ENCODE results near the gene MISP.
"Not testable (repeated sequence)": the region's sequence is repeated elsewhere in the genome, so short reads cannot be mapped to it uniquely, and the experiment has no call there.

The MISP gene

GRCh38 chr19:726993-727956 lies 23.6 kb upstream of the MISP start:
- no peak for DNase-seq

GRCh38 chr19:728011-728410 lies 22.9 kb upstream of the MISP start:
- no peak for DNase-seq

DNA sequence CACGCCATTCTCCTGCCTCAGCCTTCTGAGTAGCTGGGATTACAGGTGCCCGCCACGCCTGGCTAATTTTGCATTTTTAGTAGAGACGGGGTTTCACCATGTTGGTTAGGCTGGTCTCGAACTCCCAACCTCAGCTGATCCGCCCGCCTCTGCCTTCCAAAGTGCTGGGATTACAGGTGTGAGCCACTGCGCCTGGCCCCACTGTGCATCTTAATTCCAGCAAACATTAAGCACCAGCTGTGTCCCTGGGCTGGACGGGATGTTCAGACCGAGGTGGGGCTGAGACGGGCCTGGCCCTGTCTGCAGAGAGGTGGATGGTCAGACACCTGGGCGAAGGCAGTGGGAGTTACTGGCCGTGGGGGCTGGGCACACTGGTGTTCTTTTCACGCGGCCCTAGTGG lies 21.3 kb upstream of the MISP start:
- not testable (repeated sequence) for DNase-seq

GRCh38 chr19:729965-730668 lies 20.8 kb upstream of the MISP start:
- no peak for DNase-seq

- no peak for DNase-seq
These were observed 19.9 kb upstream of the MISP start for GRCh38 chr19:731000-731399.

GRCh38 chr19:732148-733069 lies 18.5 kb upstream of the MISP start:
- DNase-seq: no peak

- DNase-seq: no peak
These were observed 16.2 kb upstream of the MISP start for GRCh38 chr19:734716-735115.

- no peak for DNase-seq
These were observed 14.8 kb upstream of the MISP start for GRCh38 chr19:736125-736524.

DNA sequence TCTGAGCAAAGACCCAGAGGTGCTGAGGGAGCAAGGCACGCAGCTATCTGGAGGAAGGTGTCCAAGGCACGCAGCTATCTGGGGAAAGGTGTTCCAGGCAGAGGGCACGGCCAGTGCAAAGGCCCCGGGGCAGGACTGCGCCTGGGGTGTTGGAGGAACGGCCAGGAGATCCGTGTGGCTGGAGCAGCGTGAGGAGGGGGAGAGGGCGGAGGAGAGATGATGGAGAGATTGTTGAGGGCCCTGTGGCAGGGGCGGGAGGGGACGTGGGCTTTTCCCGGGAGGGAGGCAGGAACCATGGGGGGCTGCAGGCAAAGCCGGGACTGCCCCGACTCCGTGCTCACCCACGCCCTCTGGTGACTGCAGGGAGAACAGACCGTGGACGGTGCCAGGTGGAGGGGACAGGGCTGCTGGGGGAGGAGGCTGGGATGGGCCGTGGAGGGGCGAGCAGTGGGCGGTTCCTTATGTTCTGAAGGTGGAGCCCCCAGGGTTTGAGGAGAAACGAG lies 13.3 kb upstream of the MISP start:
- DNase-seq: peak; percentile 40

GRCh38 chr19:738509-739128 lies 12.3 kb upstream of the MISP start:
- DNase-seq: no peak

DNA sequence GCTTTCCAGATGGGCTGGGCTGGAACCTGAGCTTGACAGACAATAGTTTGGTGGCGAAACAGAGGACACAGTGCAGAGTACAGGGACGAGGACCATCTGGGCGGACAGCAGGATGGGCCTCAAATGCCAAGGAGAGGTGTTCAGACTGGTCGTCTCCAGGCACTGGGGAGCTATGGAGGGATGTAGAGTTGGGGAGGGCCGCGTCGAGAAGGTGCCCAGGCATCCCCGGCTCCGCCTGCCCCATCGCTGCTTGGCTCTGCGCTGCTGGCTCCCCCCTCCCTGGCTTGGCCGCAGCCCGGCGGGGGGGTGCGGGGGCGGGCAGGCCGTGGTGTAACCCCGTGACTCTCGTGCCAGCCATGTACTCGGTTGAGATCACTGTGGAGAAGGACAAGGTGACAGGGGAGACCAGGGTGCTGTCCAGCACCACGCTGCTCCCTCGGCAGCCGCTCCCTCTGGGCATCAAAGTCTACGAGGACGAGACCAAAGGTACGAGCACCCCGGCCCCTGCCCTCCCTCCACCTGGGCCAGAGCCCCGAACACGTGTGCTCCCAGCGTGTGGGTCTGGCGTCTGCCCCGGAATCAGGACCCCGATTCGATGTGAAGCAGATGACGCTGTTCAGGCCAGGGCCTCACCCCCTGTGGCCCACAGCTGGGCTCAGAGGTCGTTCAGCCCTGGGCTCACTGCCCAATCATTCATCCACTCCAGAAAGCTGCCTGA lies 10.8 kb upstream of the MISP start:
- DNase-seq: no peak

DNA sequence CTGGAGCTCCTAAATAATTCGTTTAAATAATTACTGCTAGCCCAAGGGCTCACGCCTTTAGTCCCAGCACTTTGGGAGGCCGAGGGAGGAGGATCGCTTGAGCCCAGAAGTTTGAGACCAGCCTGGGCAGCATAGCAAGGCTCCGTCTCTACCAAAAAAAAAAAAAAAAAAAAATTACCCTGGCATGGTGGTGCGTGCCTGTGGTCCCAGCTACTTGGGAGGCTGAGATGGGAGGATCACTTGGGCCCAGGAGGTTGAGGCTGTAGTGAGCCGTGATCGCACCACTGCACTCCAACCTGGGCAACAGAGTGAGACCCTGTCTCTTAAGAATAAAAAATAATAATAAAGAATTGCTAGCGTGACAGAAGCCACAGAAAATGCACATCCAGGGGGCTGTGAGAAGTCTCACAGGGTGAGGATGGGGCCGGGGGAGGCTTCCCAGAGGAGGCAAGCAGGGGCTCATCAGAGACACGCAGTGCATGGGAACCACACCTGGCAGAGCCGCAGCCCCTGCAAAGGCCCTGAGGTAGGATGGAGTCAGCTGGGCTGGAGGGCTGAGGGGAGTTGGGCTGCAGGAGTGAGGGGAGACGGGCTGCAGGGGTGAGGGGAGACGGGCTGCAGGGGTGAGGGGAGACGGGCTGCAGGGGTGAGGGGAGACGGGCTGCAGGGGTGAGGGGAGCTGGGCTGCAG lies 10.0 kb upstream of the MISP start:
- DNase-seq: not testable (repeated sequence)

GRCh38 chr19:741506-742131 lies 9.3 kb upstream of the MISP start:
- DNase-seq: peak; percentile 25

GRCh38 chr19:742540-743075 lies 8.3 kb upstream of the MISP start:
- no peak for DNase-seq

DNA sequence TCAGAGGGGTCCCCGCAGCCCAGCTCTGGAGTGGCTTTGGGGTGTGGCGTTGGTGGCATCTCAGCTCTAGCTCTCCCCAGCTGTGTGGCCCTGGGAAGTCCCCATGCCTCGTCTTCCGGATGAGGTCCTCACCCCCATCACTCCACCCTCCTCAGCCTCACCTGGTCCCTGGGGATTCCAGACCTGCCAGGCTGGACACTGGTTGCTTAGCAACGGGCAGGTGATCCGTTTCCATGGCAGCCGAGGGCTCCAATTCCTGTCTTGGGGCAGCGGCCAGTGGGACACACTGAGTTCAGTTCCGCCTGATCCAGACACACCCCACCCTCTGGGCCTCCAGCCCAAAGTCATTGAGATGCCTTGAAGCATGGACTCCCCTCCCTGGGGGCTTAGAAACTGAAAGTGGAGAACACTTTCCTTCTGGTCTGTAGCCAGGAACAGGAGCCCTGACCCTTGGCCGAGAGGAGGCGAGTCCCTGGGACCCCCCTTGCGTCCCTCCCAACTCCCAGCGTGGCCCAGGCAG lies 7.7 kb upstream of the MISP start:
- no peak for DNase-seq

DNA sequence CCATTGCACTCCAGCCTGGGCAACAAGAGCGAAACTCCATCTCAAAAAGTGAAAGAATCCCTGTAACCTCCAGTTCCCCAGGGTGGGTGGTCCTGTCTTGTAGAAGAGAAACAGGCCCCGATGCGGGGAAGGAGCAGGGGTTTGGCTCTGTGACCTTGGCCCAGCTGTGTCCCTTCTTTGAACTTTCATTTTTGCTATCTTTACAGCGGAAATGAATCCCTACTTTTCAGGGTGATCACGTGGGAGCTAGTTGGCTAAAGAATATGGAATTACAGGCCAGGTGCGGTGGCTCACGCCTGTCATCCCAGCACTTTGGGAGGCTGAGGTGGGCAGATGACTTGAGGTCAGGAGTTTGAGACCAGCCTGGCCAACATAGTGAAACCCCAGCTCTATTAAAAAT lies 5.8 kb upstream of the MISP start:
- not testable (repeated sequence) for DNase-seq

DNA sequence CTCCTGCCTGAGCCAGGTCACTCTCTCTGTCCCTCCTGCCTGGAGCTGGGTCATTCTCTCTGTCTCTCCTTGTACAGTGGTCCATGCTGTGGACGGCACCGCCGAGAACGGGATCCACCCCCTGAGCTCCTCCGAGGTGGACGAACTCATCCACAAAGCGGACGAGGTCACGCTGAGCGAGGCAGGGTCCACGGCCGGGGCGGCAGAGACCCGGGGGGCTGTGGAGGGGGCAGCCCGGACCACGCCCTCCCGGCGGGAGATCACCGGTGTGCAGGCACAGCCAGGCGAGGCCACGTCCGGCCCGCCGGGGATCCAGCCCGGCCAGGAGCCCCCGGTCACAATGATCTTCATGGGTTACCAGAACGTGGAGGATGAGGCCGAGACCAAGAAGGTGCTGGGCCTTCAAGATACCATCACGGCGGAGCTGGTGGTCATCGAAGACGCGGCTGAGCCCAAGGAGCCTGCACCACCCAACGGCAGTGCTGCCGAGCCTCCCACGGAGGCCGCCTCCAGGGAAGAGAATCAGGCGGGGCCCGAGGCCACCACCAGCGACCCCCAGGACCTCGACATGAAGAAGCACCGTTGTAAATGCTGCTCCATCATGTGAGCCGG lies 4.6 kb upstream of the MISP start:
- DNase-seq: no peak

- DNase-seq: no peak
These were observed 4.0 kb upstream of the MISP start for GRCh38 chr19:746956-747355.

Measured in EL (cell line).